ENCODE results near the gene PHF12. TPM values are rescaled to one million over a fixed set of nuclear protein-coding genes. Genes with fewer than 3 reads are reported as not detected.

PHF12 gene
- total RNA-seq, 1 experiment from 2014 or later = 35.7 TPM

- Histone ChIP-seq H3K4me3 (replicated peaks in 1 of 2; ENCODE audit: low read depth in 1 of 2, low read length in 2 of 2) (no peak overlapping the region), H3K27me3 (ENCODE audit: insufficient read depth, low read length) (no peaks in the 10 kb centered on the region), H3K79me2 (ENCODE audit: insufficient read depth, low read length) (no peaks in the 10 kb centered on the region), H3K27ac (ENCODE audit: low read depth, low read length) (no peak overlapping the region), H3K9me2 (ENCODE audit: insufficient read depth) (no peaks in the 10 kb centered on the region), H3K4me1 (ENCODE audit: control insufficient read depth in 1 of 2, insufficient read depth in 2 of 2, low read length in 2 of 2) (no peaks in the 10 kb centered on the region; a peak in 1 of 4 replicates), H4K20me1 (ENCODE audit: insufficient read depth) (no peaks in the 10 kb centered on the region), H3K9me3 (ENCODE audit: control insufficient read depth in 1 of 2, insufficient read depth in 1 of 2, low read depth in 1 of 2, low read length in 2 of 2) (no peaks in the 10 kb centered on the region), H3K4me2 (ENCODE audit: low read length) (no peak overlapping the region), H2AFZ (ENCODE audit: low read depth, low read length, poor library complexity, severe bottlenecking) (no peak overlapping the region), H3K9ac (ENCODE audit: low read length) (no peak overlapping the region), H3K36me3 (ENCODE audit: control insufficient read depth in 1 of 2, insufficient read depth in 2 of 2, low read length in 2 of 2) (0 out of 4 replicates have a peak, but pooled peaks cover 0 to 1% of the 10 kb centered on the region in 2 experiments)
- intact Hi-C loops (cut with micrococcal nuclease) = no loop called here
- BruUV-seq (replicated peaks) = no TSS peak
- no peak for DNase-seq (ENCODE audit: low read depth, low spot score)
- RAD21 ChIA-PET (ENCODE audit: low non-redundant PET in 1 of 2, low total read pairs in 2 of 2, uncharacterized antibody in 2 of 2, unreplicated experiment in 2 of 2) = no interaction called here
- no peak for ATAC-seq
- POLR2A ChIA-PET = no interaction called here
- CTCF ChIA-PET = no interaction called here
- TF ChIP-seq POLR2A (IDR thresholded peaks at IDR 0.05; ENCODE audit: borderline replicate concordance, extremely low read depth, insufficient read depth, insufficient read length) = no peak
- TF ChIP-seq SRF (IDR thresholded peaks at IDR 0.05; ENCODE audit: low read depth) = no peak
- no peak for TF ChIP-seq YY1 (IDR thresholded peaks at IDR 0.05; ENCODE audit: extremely low read depth, insufficient replicate concordance, low read depth, low read length)
- TF ChIP-seq CTCF (IDR thresholded peaks at IDR 0.05 in 2 of 3, conservative IDR thresholded peaks at IDR 0.05 in 1 of 3; ENCODE audit: borderline replicate concordance in 1 of 3, insufficient read depth in 1 of 3, low read depth in 2 of 3, low read length in 2 of 3) = no peak
- TF ChIP-seq EZH2 (IDR thresholded peaks at IDR 0.05) = no peak
Measured at GRCh38 chr17:28874750-28875149, 76.6 kb downstream of the PHF12 start.

- CTCF ChIA-PET = no interaction called here
- intact Hi-C loops (cut with micrococcal nuclease) = no loop called here
- RAD21 ChIA-PET (ENCODE audit: low non-redundant PET in 1 of 2, low total read pairs in 2 of 2, uncharacterized antibody in 2 of 2, unreplicated experiment in 2 of 2) = no interaction called here
- Histone ChIP-seq H3K9me2 (ENCODE audit: insufficient read depth) (no peaks in the 10 kb centered on the region), H3K4me2 (ENCODE audit: low read length) (no peak overlapping the region), H3K4me3 (replicated peaks in 1 of 2; ENCODE audit: low read depth in 1 of 2, low read length in 2 of 2) (no peak overlapping the region), H3K9me3 (ENCODE audit: control insufficient read depth in 1 of 2, insufficient read depth in 1 of 2, low read depth in 1 of 2, low read length in 2 of 2) (no peaks in the 10 kb centered on the region), H3K79me2 (ENCODE audit: insufficient read depth, low read length) (no peaks in the 10 kb centered on the region), H3K4me1 (ENCODE audit: control insufficient read depth in 1 of 2, insufficient read depth in 2 of 2, low read length in 2 of 2) (no peaks in the 10 kb centered on the region; a peak in 1 of 4 replicates), H3K27ac (ENCODE audit: low read depth, low read length) (no peak overlapping the region), H4K20me1 (ENCODE audit: insufficient read depth) (no peaks in the 10 kb centered on the region), H3K36me3 (ENCODE audit: control insufficient read depth in 1 of 2, insufficient read depth in 2 of 2, low read length in 2 of 2) (no peaks in the 10 kb centered on the region), H2AFZ (ENCODE audit: low read depth, low read length, poor library complexity, severe bottlenecking) (no peak overlapping the region), H3K9ac (ENCODE audit: low read length) (no peak overlapping the region), H3K27me3 (ENCODE audit: insufficient read depth, low read length) (no peaks in the 10 kb centered on the region)
- DNase-seq (ENCODE audit: low read depth, low spot score) (no peak), ATAC-seq (no peak)
- no TSS peak for BruUV-seq (replicated peaks)
- POLR2A ChIA-PET = no interaction called here
- no peak for TF ChIP-seq POLR2A (IDR thresholded peaks at IDR 0.05; ENCODE audit: borderline replicate concordance, extremely low read depth, insufficient read depth, insufficient read length)
- no peak for TF ChIP-seq CBX3 (IDR thresholded peaks at IDR 0.05; ENCODE audit: low read depth)
- no peak for TF ChIP-seq JUND (IDR thresholded peaks at IDR 0.05)
- TF ChIP-seq ELF1 (IDR thresholded peaks at IDR 0.05; ENCODE audit: borderline replicate concordance, low read depth) = no peak
- TF ChIP-seq ZNF274 (IDR thresholded peaks at IDR 0.05; ENCODE audit: low read depth, low read length) = no peak
- TF ChIP-seq POLR2AphosphoS5 (IDR thresholded peaks at IDR 0.05; ENCODE audit: low read depth, low read length) = no peak
- TF ChIP-seq EZH2phosphoT487 (IDR thresholded peaks at IDR 0.05; ENCODE audit: borderline replicate concordance) = no peak
- no peak for TF ChIP-seq SRF (IDR thresholded peaks at IDR 0.05; ENCODE audit: low read depth)
- no peak for TF ChIP-seq YY1 (IDR thresholded peaks at IDR 0.05; ENCODE audit: extremely low read depth, insufficient replicate concordance, low read depth, low read length)
- no peak for TF ChIP-seq ZFX (IDR thresholded peaks at IDR 0.05)
- TF ChIP-seq RAD21 (IDR thresholded peaks at IDR 0.05; ENCODE audit: low read depth) = no peak
- no peak for TF ChIP-seq EZH2 (IDR thresholded peaks at IDR 0.05)
- TF ChIP-seq ZBTB33 (IDR thresholded peaks at IDR 0.05; ENCODE audit: extremely low read depth, insufficient replicate concordance, low read length) = no peak
- TF ChIP-seq EGR1 (IDR thresholded peaks at IDR 0.05; ENCODE audit: low read depth) = no peak
Measured at GRCh38 chr17:28873839-28874238, 77.5 kb downstream of the PHF12 start.
